IPS-NIHi11 (cell line): ENCODE results near the gene CAMK2A.

ENCODE experiments used
- DNase-seq: peaks from one replicate; pipeline ENCODE4 v3.0.0; 2012; ENCODE audit warnings: mixed read lengths, low spot score

The CAMK2A gene

GRCh38 chr5:150316320-150316719 lies 26.7 kb upstream of the CAMK2A start:
- no peak for DNase-seq

- no peak for DNase-seq
Measured at GRCh38 chr5:150315245-150315644, 25.7 kb upstream of the CAMK2A start.

- DNase-seq: no peak
Measured at GRCh38 chr5:150313921-150314716, 24.5 kb upstream of the CAMK2A start.

GRCh38 chr5:150313501-150313900 lies 23.9 kb upstream of the CAMK2A start:
- no peak for DNase-seq

GRCh38 chr5:150312518-150312917 lies 22.9 kb upstream of the CAMK2A start:
- no peak for DNase-seq

- no peak for DNase-seq
Measured at GRCh38 chr5:150311015-150311692, 21.6 kb upstream of the CAMK2A start.

GRCh38 chr5:150310246-150310645 lies 20.7 kb upstream of the CAMK2A start:
- no peak for DNase-seq

- DNase-seq: no peak
Measured at GRCh38 chr5:150309886-150310239, 20.3 kb upstream of the CAMK2A start.

- no peak for DNase-seq
Measured at GRCh38 chr5:150309101-150309885, 19.7 kb upstream of the CAMK2A start.

- no peak for DNase-seq
Measured at GRCh38 chr5:150307617-150308426, 18.2 kb upstream of the CAMK2A start.

- no peak for DNase-seq
Measured at GRCh38 chr5:150306775-150307174, 17.2 kb upstream of the CAMK2A start.

GRCh38 chr5:150305557-150305956 lies 16.0 kb upstream of the CAMK2A start:
- no peak for DNase-seq

GRCh38 chr5:150305095-150305494 lies 15.5 kb upstream of the CAMK2A start:
- DNase-seq: no peak

GRCh38 chr5:150304481-150305081 lies 15.0 kb upstream of the CAMK2A start:
- no peak for DNase-seq

- no peak for DNase-seq
Measured at GRCh38 chr5:150303660-150304386, 14.2 kb upstream of the CAMK2A start.

GRCh38 chr5:150303070-150303615 lies 13.6 kb upstream of the CAMK2A start:
- DNase-seq: no peak

GRCh38 chr5:150302301-150303069 lies 12.9 kb upstream of the CAMK2A start, which contains the start of gene ARSI:
Gene ARSI (minus strand): TSS chr5:150302905. CDS start chr5:150302373, 532 bp downstream.
- DNase-seq: peak; percentile 95

- no peak for DNase-seq
Measured at GRCh38 chr5:150301901-150302300, 12.3 kb upstream of the CAMK2A start.

GRCh38 chr5:150301170-150301505 lies 11.6 kb upstream of the CAMK2A start:
- DNase-seq: no peak
